ENCODE data around the gene TRIM59.

GRCh38 chr3:160400702-160401150, 48.9 kb downstream of the TRIM59 start:
- TF ChIP-seq TAF1 (IDR thresholded peaks at IDR 0.05; ENCODE audit: borderline replicate concordance, insufficient read depth, low read length) (no peak), SIN3A (IDR thresholded peaks at IDR 0.05; ENCODE audit: borderline replicate concordance, insufficient read depth, low read length) (no peak)
- TF ChIP-seq, protein P1, sequence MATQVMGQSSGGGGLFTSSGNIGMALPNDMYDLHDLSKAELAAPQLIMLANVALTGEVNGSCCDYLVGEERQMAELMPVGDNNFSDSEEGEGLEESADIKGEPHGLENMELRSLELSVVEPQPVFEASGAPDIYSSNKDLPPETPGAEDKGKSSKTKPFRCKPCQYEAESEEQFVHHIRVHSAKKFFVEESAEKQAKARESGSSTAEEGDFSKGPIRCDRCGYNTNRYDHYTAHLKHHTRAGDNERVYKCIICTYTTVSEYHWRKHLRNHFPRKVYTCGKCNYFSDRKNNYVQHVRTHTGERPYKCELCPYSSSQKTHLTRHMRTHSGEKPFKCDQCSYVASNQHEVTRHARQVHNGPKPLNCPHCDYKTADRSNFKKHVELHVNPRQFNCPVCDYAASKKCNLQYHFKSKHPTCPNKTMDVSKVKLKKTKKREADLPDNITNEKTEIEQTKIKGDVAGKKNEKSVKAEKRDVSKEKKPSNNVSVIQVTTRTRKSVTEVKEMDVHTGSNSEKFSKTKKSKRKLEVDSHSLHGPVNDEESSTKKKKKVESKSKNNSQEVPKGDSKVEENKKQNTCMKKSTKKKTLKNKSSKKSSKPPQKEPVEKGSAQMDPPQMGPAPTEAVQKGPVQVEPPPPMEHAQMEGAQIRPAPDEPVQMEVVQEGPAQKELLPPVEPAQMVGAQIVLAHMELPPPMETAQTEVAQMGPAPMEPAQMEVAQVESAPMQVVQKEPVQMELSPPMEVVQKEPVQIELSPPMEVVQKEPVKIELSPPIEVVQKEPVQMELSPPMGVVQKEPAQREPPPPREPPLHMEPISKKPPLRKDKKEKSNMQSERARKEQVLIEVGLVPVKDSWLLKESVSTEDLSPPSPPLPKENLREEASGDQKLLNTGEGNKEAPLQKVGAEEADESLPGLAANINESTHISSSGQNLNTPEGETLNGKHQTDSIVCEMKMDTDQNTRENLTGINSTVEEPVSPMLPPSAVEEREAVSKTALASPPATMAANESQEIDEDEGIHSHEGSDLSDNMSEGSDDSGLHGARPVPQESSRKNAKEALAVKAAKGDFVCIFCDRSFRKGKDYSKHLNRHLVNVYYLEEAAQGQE (IDR thresholded peaks at IDR 0.05; ENCODE audit: insufficient read depth in 1 of 2, low read depth in 2 of 2, low read length in 2 of 2): no peak

All from PFSK-1 (cell line).